Measurements from ENCODE around the gene M1AP. TPM values are rescaled to one million over a fixed set of nuclear protein-coding genes. Genes with fewer than 3 reads are reported as not detected.

M1AP gene
- total RNA-seq, 1 donor from 2014 or later: not detected

DNA sequence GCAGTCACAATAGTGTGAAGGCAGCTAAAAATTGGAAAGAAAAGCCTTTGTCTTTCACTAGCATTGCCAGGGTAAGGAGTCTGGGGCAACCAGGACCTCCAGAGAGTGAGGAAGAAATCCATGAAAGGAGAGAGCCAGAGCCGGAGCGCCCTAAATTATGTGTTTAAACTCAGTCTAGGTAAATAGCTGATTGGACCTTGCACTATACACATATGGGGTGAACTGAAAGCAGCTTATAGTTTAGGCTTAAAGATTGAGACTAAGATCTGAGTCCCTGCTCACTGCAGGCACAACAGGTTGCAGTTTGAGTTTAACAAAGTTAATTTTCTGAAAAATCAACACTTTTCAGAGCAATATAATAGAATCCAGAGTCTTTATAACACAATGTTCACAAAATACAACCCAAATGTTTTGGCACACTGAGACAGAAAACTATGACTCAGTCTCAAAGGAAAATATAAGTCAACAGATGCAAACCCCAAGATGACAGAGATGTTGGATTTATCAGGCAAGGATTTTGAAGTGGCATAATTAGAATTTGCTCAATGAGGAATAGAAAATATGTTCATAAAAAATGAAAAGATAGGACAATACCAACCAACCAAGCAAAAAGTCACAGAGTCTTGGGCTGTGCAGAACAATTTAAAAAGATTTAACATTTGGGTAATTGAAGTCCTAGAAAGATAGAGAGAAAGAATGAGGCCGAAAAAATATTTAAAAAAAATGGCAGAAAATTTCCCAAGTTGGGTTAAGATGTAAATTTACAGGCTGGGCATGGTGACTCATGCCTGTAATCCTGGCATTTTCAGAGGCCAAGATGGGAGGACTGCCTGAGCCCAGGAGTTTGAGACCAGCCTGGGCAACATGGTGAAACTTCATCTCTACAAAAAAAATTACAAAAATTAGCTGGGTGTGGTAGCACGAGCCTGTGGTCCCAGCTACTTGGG is 54.0 kb downstream of the M1AP start:
- no peak for DNase-seq

- no peak for DNase-seq
Measured at GRCh38 chr2:74588664-74589063, 59.5 kb downstream of the M1AP start.

GRCh38 chr2:74587664-74588277 is 60.4 kb downstream of the M1AP start:
- DNase-seq: no peak

DNA sequence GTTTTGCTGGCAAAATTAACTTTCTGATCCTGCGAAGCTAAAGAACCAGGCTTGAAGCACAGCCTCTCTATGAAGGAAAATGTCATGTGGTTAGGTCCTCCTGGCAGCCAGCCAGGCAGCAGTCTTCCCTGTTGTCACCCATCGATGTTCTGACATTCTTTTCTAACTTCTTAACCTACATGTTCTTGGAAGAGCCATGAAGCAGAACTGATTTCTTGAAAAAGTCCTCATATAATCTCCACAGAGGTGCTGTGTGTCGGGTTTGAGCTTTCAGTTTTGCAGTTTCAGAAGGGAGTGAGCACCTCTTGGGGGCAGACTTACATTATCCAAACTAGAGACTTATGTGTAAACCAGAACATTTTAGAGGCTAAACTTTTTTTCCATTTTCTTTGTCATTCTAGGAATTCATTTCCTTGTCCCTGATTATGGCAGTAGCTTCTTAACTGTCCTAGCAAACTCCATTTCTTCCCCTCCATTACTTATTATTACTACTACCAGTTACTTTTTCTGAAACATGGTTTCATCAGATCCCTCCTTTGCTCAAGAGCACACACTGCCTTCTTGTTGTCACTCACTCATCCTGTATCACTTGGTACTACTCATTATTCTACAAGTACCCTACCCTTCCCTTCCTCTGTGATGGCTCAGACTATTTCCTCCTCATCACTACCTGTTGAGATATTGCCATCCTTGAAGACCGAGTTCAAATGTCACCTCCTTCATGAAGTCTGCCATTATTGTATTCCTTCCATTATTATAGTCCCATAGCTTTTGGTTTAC is 62.5 kb downstream of the M1AP start:
- DNase-seq: no peak

GRCh38 chr2:74584088-74584645 is 64.0 kb downstream of the M1AP start:
- DNase-seq: no peak

DNA sequence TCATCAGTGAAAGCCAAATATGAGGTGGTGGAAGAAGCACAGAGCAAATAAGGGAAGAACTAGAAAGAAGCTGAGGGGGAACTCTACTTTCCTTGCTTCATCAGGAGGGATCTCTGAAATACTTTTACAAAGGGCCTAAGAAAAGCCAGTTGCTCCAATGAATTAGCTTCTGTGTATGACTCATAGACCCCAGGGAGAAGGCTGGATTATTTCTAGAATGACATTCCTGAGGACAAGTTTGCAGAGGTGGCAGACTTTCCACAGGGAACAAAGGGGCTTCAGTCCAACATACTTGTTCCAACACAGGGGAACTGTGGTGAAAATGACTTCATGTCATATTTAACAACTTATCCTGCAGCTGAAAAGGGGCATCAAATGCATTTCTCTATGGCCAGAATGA is 64.6 kb downstream of the M1AP start:
- no peak for DNase-seq

DNA sequence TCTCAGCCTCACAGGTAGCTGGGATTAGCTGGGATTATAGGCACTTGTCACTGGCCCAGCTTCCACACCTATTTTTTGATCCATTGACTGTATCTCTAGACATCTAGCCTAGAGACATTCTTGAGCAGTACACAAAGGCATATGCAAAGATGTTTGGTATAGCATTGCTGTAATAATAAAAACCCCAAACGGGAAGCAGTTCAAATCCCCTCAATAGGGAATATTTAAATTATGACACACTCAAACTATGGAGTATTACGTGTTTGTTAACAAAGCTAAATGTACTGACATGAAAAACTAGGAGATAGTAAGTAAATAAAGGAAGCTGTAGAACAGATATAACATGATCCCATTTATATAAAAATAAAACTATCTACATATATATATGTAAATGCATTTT is 65.9 kb downstream of the M1AP start:
- DNase-seq: no peak

DNA sequence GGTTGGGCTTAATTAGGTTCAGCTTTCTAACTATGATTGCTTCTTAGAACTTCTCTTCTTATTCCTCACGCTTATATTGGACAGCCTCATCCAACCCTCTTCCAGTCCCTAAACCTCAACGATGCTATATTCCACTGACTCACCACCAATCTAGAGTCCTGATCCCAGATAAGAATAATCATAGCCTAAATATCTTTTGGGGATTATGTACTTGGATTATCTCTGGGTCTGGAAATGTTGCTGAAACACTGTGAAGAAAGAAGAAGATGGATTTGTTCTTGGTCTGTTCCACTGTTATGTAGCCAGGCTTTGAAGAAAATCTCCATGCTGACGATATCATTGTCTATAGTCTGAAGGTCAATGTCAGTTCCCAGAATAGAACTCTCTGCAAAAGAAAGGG is 66.7 kb downstream of the M1AP start:
- DNase-seq: no peak

GRCh38 chr2:74578408-74578807 is 69.7 kb downstream of the M1AP start:
- no peak for DNase-seq

GRCh38 chr2:74577448-74577847 is 70.7 kb downstream of the M1AP start:
- no peak for DNase-seq

- no peak for DNase-seq
Measured at GRCh38 chr2:74576863-74577229, 71.3 kb downstream of the M1AP start.

GRCh38 chr2:74576211-74576862 is 71.8 kb downstream of the M1AP start:
- DNase-seq: no peak

- DNase-seq: no peak
Measured at GRCh38 chr2:74575320-74575719, 72.8 kb downstream of the M1AP start.

DNA sequence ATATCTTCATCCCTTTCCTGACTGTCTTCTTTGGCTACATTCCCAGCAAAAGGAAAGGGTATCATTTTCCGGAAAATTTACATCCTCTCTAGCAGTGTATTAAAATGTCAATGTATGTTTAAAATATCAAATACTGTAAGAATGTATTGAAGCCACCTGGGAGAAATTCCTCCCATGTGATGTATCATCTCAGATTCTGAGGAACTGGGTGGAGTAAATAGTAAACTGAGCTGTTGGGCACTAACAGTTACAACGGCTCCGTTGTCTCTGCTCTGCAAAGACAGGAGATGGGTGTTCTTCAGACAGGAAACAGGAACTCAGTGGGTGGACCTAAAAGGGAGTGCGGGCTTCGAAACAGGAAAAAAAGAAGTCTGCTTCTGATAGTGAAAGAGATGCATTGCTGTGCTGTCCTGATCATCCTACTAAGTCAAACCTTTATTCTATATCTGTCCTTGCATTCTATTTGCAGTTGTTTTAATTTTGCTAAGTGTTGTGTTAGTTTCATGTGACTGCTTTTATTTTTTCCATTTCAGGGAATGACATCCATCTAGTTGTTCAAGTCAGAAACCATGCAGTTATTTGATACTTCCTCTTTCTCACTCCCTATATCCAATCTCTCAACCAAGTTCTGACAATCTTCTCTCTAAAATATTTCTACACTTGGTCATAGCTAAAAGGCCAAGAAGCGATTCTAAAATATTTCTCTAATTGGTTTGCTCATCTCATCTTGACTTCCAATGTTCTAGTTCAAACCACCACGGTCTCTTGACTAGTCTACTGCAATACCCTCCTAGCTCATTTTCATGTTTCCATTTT is 74.2 kb downstream of the M1AP start:
- no peak for DNase-seq

DNA sequence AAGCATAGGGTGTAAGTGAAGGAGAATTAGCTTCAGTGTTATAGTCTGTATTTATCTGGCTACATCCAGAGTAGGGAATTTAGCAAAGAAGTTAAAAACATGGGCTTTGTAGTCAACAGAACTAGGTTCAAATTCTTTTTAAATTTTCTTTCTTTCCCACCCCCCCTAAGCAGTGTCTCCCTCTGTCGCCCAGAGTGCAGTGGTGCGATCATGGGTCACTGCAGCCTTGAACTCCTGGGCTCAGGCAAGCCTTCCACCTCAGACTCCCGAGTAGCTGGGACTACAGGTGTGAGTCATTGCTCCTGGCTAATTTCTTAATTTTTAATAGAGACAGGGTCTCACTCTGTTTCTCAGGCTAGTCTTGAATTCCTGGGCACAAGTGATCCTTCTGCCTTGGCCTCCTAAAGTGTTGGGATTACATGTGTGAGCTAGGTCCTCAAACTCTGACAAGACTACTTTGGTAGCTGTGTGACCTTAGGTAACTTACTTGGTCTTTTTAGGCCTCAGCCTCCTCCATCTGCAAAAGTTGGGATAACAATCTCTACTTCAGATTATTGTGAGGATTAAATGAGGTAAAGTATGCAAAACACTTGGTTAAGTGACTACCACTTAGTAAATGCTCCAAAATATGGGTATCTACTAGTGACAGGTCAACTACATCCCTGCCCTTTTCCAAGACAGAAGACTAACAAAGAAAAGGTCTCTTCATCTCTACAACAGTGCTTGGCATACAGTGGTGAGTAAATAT is 75.8 kb downstream of the M1AP start:
- no peak for DNase-seq

GRCh38 chr2:74571058-74571457 is 77.1 kb downstream of the M1AP start:
- DNase-seq: no peak

DNA sequence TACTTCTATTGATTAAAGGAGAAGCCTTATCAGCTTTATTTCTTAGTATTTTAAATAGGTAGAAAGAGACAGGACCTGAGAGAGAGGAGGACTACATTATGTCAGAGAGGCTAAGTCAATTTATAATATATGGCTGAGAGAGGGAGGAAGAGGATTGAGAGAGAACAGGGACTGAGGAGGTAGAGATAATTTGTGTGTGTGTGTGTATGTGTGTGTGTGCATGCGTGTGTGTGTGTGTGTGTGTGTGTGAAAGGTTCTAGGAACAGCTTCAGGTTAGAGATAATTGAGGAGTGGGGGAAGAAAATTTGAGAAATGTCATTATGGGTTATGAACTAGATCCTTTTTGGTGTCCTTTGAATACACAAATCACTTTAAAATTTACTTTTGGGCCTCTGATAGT is 78.4 kb downstream of the M1AP start:
- DNase-seq: no peak

GRCh38 chr2:74567881-74568280 is 80.2 kb downstream of the M1AP start:
- DNase-seq: no peak

GRCh38 chr2:74566754-74567085 is 81.4 kb downstream of the M1AP start:
- DNase-seq: no peak

DNA sequence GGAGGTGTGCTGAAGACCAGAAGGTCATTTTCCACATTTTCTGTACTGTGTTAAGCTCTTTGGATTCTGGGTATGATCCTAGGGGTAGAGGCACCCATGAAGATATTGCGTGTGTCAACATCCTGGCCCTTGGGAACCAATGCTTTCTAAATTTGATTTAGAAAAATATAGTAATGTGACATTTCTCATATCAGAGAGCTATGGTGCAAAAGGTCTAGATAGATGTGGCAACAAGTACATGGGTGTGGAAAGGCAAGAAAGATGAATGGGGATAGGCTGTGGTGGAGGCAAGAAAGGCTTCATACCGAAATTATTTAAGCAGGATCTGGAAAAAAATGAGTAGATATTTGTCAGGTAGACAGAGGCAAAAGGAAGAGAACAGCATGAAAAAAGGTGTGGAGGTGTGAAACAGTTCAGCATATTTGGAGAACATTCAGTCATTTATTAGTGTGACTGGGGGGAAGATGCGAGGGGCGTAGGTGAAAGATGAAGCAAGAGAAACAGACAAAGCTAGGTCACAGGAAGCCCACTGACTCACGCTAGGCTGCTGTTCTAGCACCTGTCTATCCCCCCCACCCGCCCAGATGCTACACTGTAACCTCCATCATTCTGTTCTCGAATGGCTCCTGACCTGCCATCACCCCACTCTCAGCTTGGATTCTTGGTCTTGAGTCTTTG is 81.9 kb downstream of the M1AP start:
- no peak for DNase-seq

Data from occipital lobe (tissue), 2 donors.